ENCODE measurements around the gene BST1.

The BST1 gene

DNA sequence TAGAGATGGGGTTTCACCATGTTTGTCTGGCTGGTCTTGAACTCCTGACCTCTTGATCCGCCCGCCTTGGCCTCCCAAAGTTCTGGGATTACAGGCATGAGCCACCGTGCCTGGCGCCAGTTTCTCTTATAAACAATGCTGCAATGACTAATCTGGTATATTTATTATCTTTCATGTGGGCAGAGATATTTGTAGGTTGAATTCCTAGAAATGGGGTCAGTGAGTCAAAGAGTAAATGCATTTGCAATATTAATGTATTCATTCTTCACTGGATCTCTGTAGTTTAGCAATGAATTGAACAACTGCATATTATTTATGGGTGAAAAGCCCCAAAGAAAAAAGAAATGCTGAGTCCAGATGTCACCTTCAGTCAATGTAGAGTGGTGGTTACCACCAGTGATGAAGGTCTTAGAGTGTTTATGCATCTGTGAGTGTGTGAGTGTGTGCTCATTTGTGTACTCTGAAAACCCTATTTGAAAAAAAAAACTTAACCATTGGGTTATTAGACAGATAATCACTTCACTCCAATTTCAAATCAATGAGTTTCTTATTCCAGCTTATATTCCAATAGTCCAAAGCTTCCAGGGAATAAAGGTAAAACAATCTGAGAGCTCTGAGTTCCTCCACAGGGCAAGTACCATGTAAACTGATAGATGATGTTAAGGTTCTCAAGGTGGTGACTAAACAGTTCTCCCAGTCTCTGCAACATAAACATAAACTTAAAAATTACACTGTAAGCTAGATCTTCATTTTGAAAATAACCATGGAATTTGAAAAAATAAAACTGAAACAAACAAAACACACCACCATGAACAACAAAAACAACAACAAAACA, 52.7 kb downstream of the BST1 start:
- H3K4me3 ChIP-seq (replicated peaks; ENCODE audit: insufficient read depth, low read length) = no peak overlapping the region; the same call in 1 of the 2 replicates

DNA sequence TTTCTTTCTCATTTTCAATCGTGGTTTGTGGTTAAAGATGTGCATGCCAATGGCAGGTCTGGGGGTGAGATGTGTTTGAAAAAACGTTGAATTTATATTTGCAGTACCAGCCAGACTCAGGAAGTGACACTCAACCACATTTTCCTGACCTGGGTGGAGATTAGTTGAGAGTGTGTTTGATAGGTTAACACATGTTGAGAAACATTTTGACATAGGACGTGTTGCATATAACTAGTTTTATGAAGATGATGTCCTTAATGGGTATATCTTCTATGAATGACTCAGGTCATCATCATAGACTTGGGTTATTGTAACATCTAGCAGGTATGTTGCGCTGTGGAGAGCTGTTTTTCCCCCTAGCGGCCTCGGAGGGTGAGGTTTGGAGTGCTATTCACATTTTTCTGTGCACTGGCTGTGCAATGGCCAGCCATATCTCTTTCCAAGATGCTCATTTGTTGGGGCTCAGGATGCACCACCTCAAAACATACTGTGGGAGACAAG, 53.5 kb downstream of the BST1 start:
- peak; percentile 94 to 97 for DNase-seq (ENCODE audit: low read depth in 1 of 2, low spot score in 1 of 2)
- no peaks in the 10 kb centered on the region for H3K27me3 ChIP-seq (ENCODE audit: insufficient read depth, poor library complexity, severe bottlenecking)
- TF ChIP-seq, protein P1, sequence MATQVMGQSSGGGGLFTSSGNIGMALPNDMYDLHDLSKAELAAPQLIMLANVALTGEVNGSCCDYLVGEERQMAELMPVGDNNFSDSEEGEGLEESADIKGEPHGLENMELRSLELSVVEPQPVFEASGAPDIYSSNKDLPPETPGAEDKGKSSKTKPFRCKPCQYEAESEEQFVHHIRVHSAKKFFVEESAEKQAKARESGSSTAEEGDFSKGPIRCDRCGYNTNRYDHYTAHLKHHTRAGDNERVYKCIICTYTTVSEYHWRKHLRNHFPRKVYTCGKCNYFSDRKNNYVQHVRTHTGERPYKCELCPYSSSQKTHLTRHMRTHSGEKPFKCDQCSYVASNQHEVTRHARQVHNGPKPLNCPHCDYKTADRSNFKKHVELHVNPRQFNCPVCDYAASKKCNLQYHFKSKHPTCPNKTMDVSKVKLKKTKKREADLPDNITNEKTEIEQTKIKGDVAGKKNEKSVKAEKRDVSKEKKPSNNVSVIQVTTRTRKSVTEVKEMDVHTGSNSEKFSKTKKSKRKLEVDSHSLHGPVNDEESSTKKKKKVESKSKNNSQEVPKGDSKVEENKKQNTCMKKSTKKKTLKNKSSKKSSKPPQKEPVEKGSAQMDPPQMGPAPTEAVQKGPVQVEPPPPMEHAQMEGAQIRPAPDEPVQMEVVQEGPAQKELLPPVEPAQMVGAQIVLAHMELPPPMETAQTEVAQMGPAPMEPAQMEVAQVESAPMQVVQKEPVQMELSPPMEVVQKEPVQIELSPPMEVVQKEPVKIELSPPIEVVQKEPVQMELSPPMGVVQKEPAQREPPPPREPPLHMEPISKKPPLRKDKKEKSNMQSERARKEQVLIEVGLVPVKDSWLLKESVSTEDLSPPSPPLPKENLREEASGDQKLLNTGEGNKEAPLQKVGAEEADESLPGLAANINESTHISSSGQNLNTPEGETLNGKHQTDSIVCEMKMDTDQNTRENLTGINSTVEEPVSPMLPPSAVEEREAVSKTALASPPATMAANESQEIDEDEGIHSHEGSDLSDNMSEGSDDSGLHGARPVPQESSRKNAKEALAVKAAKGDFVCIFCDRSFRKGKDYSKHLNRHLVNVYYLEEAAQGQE (IDR thresholded peaks at IDR 0.05; ENCODE audit: insufficient replicate concordance, low read depth) = no peak
- peak; percentile 53 for TF ChIP-seq POLR2AphosphoS5 (IDR thresholded peaks at IDR 0.05; ENCODE audit: low read depth)
- TF ChIP-seq, protein P2, sequence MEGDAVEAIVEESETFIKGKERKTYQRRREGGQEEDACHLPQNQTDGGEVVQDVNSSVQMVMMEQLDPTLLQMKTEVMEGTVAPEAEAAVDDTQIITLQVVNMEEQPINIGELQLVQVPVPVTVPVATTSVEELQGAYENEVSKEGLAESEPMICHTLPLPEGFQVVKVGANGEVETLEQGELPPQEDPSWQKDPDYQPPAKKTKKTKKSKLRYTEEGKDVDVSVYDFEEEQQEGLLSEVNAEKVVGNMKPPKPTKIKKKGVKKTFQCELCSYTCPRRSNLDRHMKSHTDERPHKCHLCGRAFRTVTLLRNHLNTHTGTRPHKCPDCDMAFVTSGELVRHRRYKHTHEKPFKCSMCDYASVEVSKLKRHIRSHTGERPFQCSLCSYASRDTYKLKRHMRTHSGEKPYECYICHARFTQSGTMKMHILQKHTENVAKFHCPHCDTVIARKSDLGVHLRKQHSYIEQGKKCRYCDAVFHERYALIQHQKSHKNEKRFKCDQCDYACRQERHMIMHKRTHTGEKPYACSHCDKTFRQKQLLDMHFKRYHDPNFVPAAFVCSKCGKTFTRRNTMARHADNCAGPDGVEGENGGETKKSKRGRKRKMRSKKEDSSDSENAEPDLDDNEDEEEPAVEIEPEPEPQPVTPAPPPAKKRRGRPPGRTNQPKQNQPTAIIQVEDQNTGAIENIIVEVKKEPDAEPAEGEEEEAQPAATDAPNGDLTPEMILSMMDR (IDR thresholded peaks at IDR 0.05; ENCODE audit: insufficient read depth, low read length) = peak; percentile 55
- H3K4me3 ChIP-seq (replicated peaks; ENCODE audit: insufficient read depth, low read length) = no peak overlapping the region
- H3K27ac ChIP-seq (replicated peaks) = peak overlapping the region; percentile 72

More for the DNA sequence above, 52.7 kb downstream of the BST1 start:
- no peak for TF ChIP-seq POLR2AphosphoS5 (IDR thresholded peaks at IDR 0.05; ENCODE audit: low read depth)
- TF ChIP-seq, protein P1 (IDR thresholded peaks at IDR 0.05; ENCODE audit: insufficient replicate concordance, low read depth) = no peak
- no peak; the same call in 1 of the 2 replicates for TF ChIP-seq GABPA (IDR thresholded peaks at IDR 0.05; ENCODE audit: low read depth)
- TF ChIP-seq, protein P2 (IDR thresholded peaks at IDR 0.05; ENCODE audit: insufficient read depth, low read length) = no peak
- no peak for TF ChIP-seq SPI1 (IDR thresholded peaks at IDR 0.05; ENCODE audit: borderline replicate concordance, low read depth)
- no peak for DNase-seq (ENCODE audit: low read depth in 1 of 2, low spot score in 1 of 2)
- peak overlapping the region; percentile 72 for H3K27ac ChIP-seq (replicated peaks)
- no peaks in the 10 kb centered on the region for H3K27me3 ChIP-seq (ENCODE audit: insufficient read depth, poor library complexity, severe bottlenecking)

DNA sequence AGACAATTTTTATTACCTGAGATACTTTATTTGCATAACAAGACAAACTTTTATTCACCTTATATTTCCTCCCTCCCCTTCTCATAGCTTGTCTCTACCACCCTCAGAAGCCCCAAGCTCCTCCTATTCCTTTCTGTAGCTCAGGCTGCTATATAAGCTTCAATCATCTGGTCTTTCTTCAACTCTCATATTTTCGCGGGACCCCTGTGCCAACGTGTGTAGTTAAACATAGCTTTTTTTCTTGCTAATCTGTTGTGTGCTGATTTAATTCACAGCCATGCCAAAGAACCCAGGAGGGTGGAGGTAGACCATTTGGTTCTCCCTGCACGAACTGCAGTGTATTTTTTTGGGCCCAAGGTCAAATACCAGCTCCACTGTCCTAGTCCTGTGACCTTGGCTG, 54.2 kb downstream of the BST1 start:
- peak overlapping the region; percentile 63 for H3K27ac ChIP-seq (replicated peaks)

More for the DNA sequence above, 54.2 kb downstream of the BST1 start:
- no peak overlapping the region for H3K4me3 ChIP-seq (replicated peaks; ENCODE audit: insufficient read depth, low read length)
- TF ChIP-seq GABPA (IDR thresholded peaks at IDR 0.05; ENCODE audit: low read depth) = no peak
- TF ChIP-seq POLR2AphosphoS5 (IDR thresholded peaks at IDR 0.05; ENCODE audit: low read depth) = no peak
- TF ChIP-seq, protein P2 (IDR thresholded peaks at IDR 0.05; ENCODE audit: insufficient read depth, low read length) = no peak
- TF ChIP-seq, protein P1 (IDR thresholded peaks at IDR 0.05; ENCODE audit: insufficient replicate concordance, low read depth) = no peak
- TF ChIP-seq SPI1 (IDR thresholded peaks at IDR 0.05; ENCODE audit: borderline replicate concordance, low read depth) = no peak
- no peaks in the 10 kb centered on the region for H3K27me3 ChIP-seq (ENCODE audit: insufficient read depth, poor library complexity, severe bottlenecking)
- DNase-seq (ENCODE audit: low read depth in 1 of 2, low spot score in 1 of 2) = no peak

Measured in HL-60 (cell line).